ENCODE measurements around the gene SPINK8. TPM values are rescaled to one million over a fixed set of nuclear protein-coding genes. Genes with fewer than 3 reads are reported as not detected.

The SPINK8 gene
- total and polyA plus RNA-seq, 2 donors (not counting 1 experiment from before 2014, with no cell fraction given), result not detected

DNA sequence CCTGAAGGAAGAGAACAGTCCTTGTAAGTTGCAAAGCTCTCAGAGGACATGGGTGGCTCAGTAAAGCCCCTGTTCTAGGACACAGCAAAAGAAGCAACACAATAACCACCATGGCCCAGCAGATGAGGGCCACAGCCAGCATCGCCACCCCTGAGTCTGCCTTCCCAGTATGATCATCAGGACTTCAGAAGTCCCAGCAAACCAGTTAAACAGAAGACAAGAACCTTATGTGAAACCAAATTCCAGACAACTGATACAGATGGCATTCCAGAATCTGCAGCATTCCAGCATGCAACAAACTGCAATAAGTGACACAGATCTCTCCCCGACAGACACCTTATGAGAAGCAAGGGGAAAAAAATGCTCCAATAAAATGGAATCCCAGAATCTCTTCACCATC, 30.4 kb downstream of the SPINK8 start:
- Mint-ChIP-seq H3K27ac (peak overlapping the region; percentile 79), H3K27me3 (no peaks in the 10 kb centered on the region), H3K4me3 (peak overlapping the region; percentile 97), H3K9me3 (ENCODE audit: insufficient read depth) (no peaks in the 10 kb centered on the region), H3K4me1 (peaks cover 52% of the 10 kb centered on the region)
- no peaks in the 10 kb centered on the region for H3K9me3 ChIP-seq (ENCODE audit: control extremely low read depth in 1 of 3, control insufficient read depth in 2 of 3, insufficient read depth in 1 of 3, low read length in 2 of 3)
- CTCF ChIA-PET, result no interaction called here
- H3K27ac ChIP-seq (ENCODE audit: low read length in 2 of 2), result peak overlapping the region in 1 of 2 donors; percentile 23
- H3K27me3 ChIP-seq (replicated peaks in 1 of 4; ENCODE audit: control extremely low read depth in 1 of 4, control insufficient read depth in 3 of 4, insufficient read depth in 4 of 4, low read length in 3 of 4), result no peaks in the 10 kb centered on the region
- POLR2A ChIA-PET, result no interaction called here
- DNase-seq, result no peak
- no peak overlapping the region for H3K4me2 ChIP-seq (replicated peaks; ENCODE audit: low read depth, low read length, poor library complexity, severe bottlenecking)
- WGBS (ENCODE audit: insufficient coverage), result 100% methylated on average over 1 of the region's 2 CpGs
- TF ChIP-seq EZH2 (IDR thresholded peaks at IDR 0.05; ENCODE audit: borderline replicate concordance, insufficient read depth, low read depth, low read length, poor library complexity, severe bottlenecking), result no peak
- TF ChIP-seq, protein P1, sequence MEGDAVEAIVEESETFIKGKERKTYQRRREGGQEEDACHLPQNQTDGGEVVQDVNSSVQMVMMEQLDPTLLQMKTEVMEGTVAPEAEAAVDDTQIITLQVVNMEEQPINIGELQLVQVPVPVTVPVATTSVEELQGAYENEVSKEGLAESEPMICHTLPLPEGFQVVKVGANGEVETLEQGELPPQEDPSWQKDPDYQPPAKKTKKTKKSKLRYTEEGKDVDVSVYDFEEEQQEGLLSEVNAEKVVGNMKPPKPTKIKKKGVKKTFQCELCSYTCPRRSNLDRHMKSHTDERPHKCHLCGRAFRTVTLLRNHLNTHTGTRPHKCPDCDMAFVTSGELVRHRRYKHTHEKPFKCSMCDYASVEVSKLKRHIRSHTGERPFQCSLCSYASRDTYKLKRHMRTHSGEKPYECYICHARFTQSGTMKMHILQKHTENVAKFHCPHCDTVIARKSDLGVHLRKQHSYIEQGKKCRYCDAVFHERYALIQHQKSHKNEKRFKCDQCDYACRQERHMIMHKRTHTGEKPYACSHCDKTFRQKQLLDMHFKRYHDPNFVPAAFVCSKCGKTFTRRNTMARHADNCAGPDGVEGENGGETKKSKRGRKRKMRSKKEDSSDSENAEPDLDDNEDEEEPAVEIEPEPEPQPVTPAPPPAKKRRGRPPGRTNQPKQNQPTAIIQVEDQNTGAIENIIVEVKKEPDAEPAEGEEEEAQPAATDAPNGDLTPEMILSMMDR (IDR thresholded peaks at IDR 0.05), result no peak
- H2AFZ ChIP-seq (ENCODE audit: insufficient read depth, low read depth, low read length, poor library complexity, severe bottlenecking), result no peak overlapping the region
- H3K36me3 ChIP-seq (replicated peaks in 1 of 2; ENCODE audit: control extremely low read depth in 1 of 2, control insufficient read depth in 1 of 2, extremely low read depth in 1 of 2, insufficient read depth in 2 of 2, low read length in 1 of 2), result peaks cover 0 to 3% of the 10 kb centered on the region in 2 experiments
- peaks cover 8% of the 10 kb centered on the region for H3K79me2 ChIP-seq (ENCODE audit: control insufficient read depth, insufficient read depth, low read length)
- H3K4me3 ChIP-seq (ENCODE audit: control extremely low read depth in 1 of 5, extremely low read depth in 1 of 5, insufficient read depth in 1 of 5, low read depth in 2 of 5, low read length in 4 of 5), result no peak overlapping the region
- peaks cover 32 to 36% of the 10 kb centered on the region in 2 donors for H3K4me1 ChIP-seq (ENCODE audit: control insufficient read depth in 2 of 2, insufficient read depth in 2 of 2, low read length in 2 of 2)
- H3K9ac ChIP-seq (ENCODE audit: low read length), result no peak overlapping the region
- intact Hi-C loops (cut with micrococcal nuclease), result loop anchor here (10.0 kb wide), 1 partner anchor 142 kb away; the partner anchor contains the start of genes ATRIP, CCDC51 and TMA7
- H4K20me1 ChIP-seq (ENCODE audit: control insufficient read depth, insufficient read depth, low read length, poor library complexity, severe bottlenecking), result no peaks in the 10 kb centered on the region
- no peak for ATAC-seq (ENCODE audit: low read depth)

DNA sequence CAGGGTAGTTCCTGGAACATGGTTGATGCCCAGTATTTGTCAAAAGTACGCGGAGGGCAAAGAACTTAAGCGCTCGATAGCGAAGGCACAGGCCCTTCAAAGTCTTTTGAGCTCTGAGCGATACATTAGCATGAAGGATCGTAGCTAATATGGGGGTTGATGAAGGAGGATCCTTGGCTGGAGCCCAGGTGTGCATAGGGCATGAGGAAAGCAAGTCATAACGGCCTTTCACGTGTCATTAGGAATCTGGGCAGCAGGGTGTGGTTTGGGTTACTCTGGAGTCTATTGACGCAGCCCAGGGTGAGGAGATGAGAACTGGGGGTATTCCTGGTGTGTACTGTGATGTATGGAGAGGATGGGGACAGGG, 31.7 kb downstream of the SPINK8 start:
- peaks cover 61% of the 10 kb centered on the region for H3K4me1 Mint-ChIP-seq
- H3K4me2 ChIP-seq (replicated peaks; ENCODE audit: low read depth, low read length, poor library complexity, severe bottlenecking), result peak overlapping the region; percentile 88
- H3K9ac ChIP-seq (ENCODE audit: low read length), result peak overlapping the region; percentile 99
- H3K36me3 ChIP-seq (replicated peaks in 1 of 2; ENCODE audit: control extremely low read depth in 1 of 2, control insufficient read depth in 1 of 2, extremely low read depth in 1 of 2, insufficient read depth in 2 of 2, low read length in 1 of 2), result peaks cover 5 to 16% of the 10 kb centered on the region in 2 experiments
- WGBS (ENCODE audit: insufficient coverage), result 2% methylated on average over 10 of the region's 10 CpGs
- H3K27ac ChIP-seq (ENCODE audit: low read length in 2 of 2), result peak overlapping the region; percentile 92 to 96
- H3K4me3 Mint-ChIP-seq, result peak overlapping the region; percentile 97
- TF ChIP-seq EZH2 (IDR thresholded peaks at IDR 0.05; ENCODE audit: borderline replicate concordance, insufficient read depth, low read depth, low read length, poor library complexity, severe bottlenecking), result no peak
- TF ChIP-seq, protein P1 (IDR thresholded peaks at IDR 0.05), result no peak
- no peak for ATAC-seq (ENCODE audit: low read depth)
- DNase-seq, result no peak
- H3K9me3 Mint-ChIP-seq (ENCODE audit: insufficient read depth), result no peaks in the 10 kb centered on the region
- ChIA-PET CTCF (interaction anchor here (0.7 kb wide), 1 partner anchor 16 kb away, joined by 3 read pairs; no protein-coding TSS in a partner anchor), POLR2A (interaction anchor here (0.6 to 0.8 kb wide), 4 partner anchors 134 to 703 kb away, joined by 3 to 10 read pairs (median 4); partner anchors contain the start of genes CCDC51 and TMA7)
- H4K20me1 ChIP-seq (ENCODE audit: control insufficient read depth, insufficient read depth, low read length, poor library complexity, severe bottlenecking), result no peaks in the 10 kb centered on the region
- H3K79me2 ChIP-seq (ENCODE audit: control insufficient read depth, insufficient read depth, low read length), result peaks cover 13% of the 10 kb centered on the region
- intact Hi-C loops (cut with micrococcal nuclease), result loop anchor here (1.0 to 10.0 kb wide), 6 partner anchors 60 to 705 kb away; partner anchors contain the start of genes ATRIP, CCDC51, CDC25A and PFKFB4
- H3K4me1 ChIP-seq (ENCODE audit: control insufficient read depth in 2 of 2, insufficient read depth in 2 of 2, low read length in 2 of 2), result peaks cover 23 to 31% of the 10 kb centered on the region in 2 donors
- peak overlapping the region; percentile 99 for H3K27ac Mint-ChIP-seq
- no peaks in the 10 kb centered on the region for H3K27me3 ChIP-seq (replicated peaks in 1 of 4; ENCODE audit: control extremely low read depth in 1 of 4, control insufficient read depth in 3 of 4, insufficient read depth in 4 of 4, low read length in 3 of 4)
- peak overlapping the region; percentile 41 to 90 (median 82) for H3K4me3 ChIP-seq (ENCODE audit: control extremely low read depth in 1 of 5, extremely low read depth in 1 of 5, insufficient read depth in 1 of 5, low read depth in 2 of 5, low read length in 4 of 5)
- no peaks in the 10 kb centered on the region for H3K27me3 Mint-ChIP-seq
- no peaks in the 10 kb centered on the region for H3K9me3 ChIP-seq (ENCODE audit: control extremely low read depth in 1 of 3, control insufficient read depth in 2 of 3, insufficient read depth in 1 of 3, low read length in 2 of 3)
- peak overlapping the region; percentile 100 for H2AFZ ChIP-seq (ENCODE audit: insufficient read depth, low read depth, low read length, poor library complexity, severe bottlenecking)

All from B cell (primary cell).